OCI-LY1 (cell line): ENCODE results near the gene NUBPL.

ENCODE experiments used
- CTCF ChIP-seq: fragments of 200-600 bp; sonication (generic), shearing (Covaris generic); IDR thresholded peaks from 2 replicates; pipeline ENCODE4 v1.5.1; 2017; ENCODE audit warnings: mild to moderate bottlenecking, antibody characterized with exemption, low read length, moderate library complexity, mixed read lengths
- EZH2 ChIP-seq: fragments of 200-600 bp; sonication (generic), shearing (Covaris generic); IDR thresholded peaks from 2 replicates; pipeline ENCODE4 v1.8.0; 2017; ENCODE audit warnings: borderline replicate concordance, mixed run types, mild to moderate bottlenecking, antibody characterized with exemption, low read length, moderate library complexity, mixed read lengths

DNA sequence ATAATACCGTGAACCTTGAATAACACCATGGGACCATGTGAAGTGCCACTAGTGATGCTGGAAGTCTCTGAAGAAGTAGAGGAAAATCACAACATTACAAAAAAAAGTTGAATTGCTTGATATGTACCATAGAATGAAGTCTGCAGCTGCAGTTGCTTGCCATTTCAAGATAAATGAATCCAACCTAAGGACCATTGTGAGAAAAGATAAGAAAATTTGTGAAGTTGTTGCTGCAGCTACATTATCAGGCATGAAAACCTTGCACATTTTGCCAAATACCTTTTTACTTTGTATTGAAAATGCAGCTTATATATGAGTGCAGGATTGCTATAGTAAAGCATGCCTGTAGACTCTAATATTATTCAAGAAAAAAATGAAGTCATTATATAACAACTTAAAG is 126.5 kb downstream of the NUBPL start:
- TF ChIP-seq CTCF, result no peak
- TF ChIP-seq EZH2, result no peak
